HG03565 (cell line): ENCODE results near the gene TCERG1L.

Source experiments
- ATAC-seq: cut with Tn5 transposase; IDR thresholded peaks from one replicate; pipeline ENCODE4 v1.9.1; 2021; ENCODE audit warnings: mild to moderate bottlenecking, moderate library complexity; ENCODE audit not compliant: unreplicated experiment

TCERG1L gene

DNA sequence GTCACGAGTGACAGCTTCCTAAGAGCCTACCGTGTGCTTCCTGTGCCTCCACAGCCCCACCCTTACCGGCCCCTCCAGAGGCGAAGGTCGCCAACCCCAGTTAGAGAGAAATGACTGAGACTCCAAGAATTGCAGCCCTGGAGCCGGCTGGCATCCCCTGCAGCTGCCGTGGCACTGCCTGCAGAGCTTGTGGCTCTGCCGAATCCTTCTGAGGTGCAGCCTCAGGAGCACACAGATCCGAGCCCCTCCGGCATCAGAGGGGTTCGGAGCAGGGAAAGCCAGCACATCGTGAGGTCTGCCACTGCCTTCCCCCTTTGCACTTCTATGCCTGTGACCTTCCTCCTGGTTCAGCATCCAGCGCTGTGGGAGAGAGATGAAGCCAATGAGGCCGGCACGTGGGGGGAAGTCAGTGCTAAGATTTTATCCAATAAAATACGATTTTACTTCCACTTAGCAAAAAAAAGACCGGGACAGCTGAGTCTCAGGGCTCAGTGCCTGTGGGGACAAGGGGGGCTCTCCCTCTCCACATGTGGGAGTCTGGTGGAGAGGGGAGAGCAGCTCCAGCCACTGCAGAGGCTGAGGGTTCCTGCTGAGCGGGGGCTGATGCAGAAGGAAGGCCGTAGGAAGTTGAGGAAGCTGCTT lies 80.1 kb downstream of the TCERG1L start:
- ATAC-seq = no peak

DNA sequence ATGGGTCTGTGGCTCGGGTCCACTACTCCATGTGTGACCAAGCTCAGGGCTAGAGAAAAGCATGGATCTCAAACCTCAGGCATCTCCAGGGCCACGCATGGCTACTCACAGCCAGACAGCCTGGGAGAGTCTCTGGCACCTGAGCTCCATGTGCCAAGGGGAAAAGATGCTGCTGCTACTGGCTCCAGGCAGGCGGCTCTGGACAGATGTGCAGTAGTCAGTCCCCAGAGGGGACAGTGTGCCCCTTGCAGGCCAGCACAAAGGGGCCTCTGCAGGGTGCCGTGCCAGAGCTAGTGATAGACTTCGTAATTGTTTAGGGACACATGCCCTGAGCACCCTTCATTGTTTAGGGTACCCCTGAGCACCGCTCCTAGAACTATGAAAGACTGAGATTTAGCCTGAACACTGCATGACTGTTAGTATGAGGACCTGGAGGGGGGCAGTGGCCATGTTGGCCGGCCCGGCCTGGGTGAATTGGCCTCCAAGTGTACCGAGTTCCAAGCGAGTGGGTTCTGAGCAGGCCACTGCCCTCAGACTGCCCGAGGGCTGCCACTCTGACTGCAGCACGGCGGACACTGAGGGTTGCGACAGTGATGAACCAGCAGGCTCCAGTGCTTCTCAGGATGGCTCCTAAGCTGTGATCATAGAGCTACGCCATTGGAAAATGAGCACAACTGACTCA lies 80.7 kb downstream of the TCERG1L start:
- ATAC-seq = no peak

DNA sequence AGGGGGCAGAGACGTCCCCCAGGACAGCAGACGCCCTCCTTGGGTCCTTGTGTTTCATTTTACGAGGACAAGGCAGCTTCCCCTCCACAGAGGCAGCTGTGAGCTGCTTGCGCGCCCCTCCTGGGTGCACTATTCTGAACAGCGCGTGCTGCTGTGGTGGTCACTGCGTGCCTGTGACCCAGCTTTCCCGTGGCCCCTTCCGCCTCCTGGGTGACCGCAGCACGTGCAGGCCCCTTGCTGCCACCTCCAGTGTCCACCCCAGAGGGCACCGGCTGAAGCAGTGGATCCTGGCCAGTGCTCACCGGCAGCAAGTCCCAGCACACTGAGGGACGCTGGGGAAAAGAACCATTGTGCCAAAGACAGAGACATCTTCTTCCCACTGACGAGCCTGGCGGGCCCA lies 81.4 kb downstream of the TCERG1L start:
- no peak for ATAC-seq

DNA sequence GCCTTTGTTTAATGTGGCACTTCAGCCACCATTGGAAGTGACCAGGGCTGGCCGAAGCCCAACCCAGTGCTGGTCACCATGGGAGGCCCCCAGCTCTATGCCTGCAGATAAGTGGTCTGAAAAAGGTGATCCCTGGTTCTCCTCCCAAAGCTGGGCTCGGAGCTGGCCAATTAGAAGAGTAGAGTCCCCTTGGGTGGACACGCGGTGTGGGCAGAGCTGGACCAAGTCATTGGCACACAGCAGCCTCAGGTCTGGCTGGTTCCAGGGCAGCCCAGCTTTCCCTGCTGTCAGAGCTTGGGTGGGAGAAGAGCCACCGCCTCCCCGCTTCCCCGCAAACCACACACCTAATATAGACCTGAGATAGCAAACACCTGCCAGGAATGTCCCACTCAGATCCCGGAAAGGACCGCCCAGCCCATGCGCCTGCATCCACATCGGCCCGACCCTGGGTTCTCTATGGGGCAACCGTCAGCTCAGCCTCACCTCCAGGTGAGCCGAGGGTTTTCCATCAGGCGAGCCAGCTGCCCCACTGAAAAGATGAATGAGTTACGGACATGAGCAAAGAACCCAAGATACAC lies 84.3 kb downstream of the TCERG1L start:
- ATAC-seq = no peak

DNA sequence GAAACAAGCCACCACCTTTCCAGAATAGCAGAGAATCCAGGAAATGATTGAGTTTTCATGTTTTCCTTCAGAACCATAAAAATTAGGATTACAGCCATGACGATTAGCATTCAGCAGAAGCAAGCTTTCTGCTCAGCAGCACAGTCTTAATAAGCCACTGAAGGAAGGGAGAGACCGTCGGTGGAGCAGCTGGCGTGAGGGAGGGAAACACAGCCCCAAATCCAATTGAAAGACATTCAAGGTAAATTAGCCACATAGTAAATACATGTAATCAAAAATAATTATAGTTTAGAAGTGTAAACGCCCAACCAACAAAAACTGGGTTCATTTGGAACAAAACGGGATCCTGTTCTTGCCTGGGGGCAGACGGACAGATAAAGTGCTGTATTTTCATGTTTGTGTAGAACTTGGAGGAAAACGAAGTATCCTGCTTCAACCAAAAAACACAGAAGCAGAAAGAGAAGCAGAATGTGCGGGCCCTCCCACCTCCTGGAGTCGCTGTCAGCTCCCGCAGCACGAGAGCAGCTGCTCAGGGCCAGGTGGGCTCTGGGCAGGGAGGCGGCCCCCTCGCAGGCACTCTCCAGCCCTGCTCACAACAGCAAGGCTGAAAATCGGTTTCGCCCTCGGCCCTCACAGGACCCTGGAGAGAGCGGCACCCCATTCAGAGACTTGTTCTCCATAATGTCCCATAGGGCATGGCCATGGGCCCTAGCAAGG lies 84.9 kb downstream of the TCERG1L start:
- no peak for ATAC-seq

DNA sequence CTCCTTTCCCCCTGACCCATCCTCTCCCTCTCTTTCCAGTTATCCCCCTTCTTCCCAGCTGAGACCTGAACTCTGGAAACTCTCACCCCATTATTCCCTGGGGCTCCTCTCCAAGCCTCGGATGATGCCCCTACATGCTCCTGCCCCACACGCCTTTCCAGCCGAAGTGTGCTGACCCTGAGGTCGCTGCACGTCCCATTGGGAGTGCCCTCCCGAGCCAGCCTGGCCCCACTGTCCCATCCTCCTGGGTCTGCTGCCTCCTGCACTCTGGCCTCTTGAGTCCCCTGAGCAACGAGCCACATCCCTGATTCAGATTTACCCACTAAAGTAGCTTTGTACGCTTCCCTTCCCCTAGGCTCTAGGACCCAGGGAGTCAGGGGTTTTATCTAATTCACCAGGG lies 87.4 kb downstream of the TCERG1L start:
- ATAC-seq = no peak

DNA sequence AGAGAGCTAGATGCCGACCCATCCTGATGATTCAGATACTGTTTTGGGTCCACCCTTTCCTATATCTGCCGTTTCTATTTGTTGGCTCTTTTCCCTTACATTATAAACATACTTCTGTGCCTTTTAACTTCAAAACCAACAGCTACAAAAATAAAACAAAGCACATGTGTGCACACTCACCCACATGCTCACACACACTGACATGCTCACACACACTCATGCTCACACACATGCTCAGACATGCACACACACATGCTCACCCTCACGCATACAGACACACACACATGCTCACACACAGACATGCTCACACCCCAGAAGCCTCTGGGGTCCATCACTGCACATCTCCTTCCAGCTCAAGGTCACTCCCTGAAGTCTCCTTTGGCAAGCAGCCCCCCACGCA lies 88.1 kb downstream of the TCERG1L start:
- ATAC-seq = no peak

DNA sequence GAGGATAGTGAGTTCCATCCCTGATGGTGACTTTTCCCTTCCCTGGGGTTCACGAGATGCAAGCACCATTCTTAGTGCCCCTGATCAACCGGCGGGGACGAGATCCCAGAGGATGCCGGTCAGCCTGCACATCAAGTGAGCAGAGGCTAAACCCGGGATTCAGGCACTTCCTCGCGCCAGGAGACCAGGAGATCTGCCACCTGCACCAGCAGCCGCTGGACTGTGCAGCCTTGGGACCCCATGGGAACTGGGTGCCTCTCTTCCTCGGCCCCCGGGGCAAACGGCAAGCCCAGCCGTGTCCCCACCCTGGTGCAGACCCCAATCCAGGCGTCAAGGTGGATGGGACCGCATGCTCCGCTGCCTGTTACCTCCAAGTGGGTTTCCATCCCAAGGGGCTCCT lies 88.5 kb downstream of the TCERG1L start:
- ATAC-seq = no peak

DNA sequence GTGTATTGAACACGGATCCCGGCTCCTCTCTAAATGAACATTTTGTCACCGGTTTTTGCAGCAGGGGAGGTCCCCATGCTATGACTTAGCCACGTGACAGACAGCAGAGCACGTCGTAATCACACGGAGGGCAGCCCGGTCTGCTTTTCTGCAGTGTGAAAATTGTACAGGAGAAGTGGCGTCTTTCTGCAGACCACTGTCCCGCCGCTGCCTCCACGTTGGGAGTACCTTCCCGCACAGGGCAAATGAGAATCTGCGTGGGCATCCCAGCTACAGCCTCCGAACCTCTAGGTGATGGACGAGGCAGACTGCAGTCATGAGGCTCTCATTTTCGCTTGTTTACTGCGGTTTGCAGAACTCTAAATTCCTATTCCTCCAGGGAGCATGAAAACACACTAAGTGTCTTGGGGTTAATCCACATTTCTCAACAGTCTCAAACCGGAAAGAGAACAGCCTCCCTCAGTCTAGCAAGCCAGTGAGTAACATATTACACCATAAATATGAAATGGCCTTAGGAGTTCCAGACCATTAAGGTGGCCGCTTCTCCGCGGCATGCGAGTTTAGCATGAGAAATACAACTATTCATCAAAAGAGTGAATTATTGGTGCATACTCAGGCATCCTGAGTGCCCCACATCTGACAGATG lies 89.8 kb downstream of the TCERG1L start:
- ATAC-seq = no peak

DNA sequence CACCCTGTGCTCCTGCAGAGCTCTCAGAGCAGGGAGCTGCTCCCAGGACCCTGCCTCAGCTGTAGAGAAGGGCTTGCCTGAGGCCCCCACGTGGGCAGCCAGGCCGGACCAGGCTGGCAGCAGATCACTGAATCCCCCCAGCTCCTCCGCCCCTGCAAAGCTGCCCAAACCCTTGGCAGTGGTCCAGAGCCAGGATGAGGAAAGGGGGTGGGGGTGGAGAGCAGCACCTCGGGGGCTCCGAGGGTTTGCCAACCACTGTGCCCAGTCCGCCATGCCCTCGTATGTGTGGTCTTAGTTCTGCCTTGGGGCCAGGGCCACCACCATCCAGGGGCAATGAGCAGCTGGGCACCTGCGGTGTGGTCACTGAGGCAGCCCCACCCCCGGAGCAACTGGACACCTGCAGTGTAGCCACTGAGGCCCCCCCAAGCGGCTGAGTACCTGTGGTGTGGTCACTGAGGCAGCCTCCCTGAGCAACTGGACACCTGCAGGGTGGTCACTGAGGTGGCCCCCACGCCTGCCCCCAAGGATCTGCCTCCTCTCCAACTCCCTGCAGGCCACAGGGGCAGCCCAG lies 90.8 kb downstream of the TCERG1L start:
- ATAC-seq = no peak

DNA sequence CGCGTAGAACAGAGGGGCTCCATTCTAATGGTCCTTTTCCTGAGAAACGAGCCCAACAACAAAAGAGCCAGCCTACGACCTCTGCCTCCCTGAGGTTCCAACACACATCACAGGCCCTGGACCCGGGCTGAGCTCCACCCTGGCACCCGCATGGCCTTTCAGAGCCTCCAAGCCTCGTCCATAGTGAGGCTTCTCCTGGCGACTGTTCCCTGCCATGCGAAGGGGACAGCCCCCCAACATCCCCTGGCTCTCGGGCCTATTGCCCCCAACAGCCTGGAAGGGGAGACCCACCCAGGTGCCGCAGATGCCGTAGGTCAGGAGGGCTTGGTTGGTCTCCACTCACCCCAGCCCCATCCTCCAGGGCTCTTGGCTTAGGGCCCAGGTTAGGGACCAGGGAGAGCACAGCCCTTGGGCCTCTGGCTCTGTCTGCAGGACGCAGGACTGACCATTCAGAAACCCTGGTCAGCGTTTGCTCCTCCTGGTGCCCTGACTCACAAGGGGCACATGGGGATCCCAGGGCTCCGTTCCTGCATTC lies 91.5 kb downstream of the TCERG1L start:
- no peak for ATAC-seq

DNA sequence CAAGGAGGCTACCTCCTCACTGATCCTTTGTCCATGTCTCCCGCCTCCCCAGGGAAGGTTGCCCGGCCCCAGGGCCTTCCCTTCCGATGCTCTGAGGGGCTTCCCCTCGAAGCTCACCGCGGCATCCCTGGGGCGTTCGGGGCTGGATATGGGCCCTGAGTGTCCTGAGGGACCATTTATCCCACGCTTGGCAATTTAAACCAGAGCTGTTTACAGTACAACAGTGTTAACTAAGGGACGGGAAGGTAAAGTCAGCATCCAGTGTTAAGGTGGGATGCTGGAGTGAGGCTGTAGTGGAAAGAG lies 92.0 kb downstream of the TCERG1L start:
- ATAC-seq = no peak

DNA sequence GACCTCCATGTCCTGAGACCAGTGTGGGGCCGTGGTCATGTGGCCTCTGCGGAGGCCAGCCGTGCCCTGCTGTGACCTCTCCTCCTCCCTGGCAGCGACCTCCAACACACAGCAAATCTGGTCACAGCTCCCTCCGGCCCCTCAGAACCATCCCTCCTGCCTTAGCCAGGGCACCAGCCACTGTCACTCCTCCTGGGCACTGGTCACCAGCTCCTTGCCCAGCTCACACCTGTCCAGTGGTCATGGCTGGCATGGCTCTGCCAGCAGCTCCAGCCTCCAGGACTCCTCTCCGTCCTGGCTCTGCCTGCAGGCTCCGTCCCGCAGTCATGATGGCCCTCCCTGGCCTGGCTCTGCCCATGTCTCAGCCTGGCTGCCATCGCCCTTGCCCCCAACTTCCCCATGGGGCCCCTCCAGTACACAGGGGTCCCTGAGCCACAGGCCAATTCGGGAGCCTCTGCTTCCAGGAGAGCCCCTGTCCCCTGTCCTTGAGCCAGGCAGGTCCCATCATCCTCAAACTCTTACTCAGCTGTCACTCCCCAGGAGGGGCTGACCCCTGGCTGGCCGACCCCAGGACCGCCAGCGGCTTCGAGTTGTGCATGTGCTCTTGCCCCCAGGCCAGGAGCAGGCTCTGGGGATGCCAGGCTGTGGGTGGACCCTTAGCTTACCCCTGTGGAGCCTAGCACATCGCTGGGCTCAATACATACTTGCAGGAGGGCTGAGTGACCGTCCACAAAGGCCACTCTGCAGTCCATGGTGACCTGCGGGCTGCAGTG lies 92.5 kb downstream of the TCERG1L start:
- no peak for ATAC-seq

DNA sequence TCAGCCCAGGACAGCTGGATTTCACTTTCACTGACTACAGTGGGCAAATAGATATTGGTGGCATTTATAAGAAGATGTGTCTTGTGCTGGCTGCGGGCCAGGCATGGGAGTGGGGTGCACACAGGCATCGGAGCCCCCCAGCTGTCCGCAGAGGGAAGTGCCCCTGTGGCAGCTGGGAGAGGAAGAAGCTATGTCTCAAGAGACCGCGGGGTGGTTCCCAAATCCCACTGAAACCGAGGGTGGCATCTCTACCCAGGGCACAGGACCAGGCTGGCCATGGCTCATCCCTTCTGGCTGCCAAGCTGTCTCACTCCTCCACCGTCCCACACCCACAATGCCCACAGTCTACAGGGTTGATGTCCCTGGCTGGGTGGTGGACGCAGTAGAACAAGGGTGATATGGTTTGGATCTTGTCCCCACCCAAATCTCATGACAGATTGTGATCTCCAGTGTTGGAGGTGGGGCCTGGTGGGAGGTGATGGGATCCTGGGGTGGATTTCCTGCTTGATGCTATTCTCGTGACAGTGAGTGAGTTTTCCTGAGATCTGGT lies 94.8 kb downstream of the TCERG1L start:
- ATAC-seq = no peak

DNA sequence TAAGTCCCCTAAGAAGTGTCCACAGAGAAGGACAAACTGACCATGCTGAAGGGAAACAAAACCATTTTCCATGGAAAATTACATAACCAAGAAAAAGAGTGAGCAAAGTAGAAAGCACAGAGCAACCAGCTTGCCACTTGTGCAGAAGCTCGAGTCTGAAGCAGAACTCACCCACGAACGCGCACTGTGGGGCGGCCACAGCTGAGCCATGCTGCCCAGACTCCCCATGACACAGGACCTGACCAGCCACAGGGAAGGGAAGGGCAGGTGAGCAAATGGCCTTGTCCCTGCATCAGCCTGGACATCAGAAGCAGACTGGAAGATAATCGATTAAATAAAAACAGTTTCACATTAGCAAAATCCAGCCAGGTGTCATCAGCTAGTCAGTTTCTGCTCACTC lies 95.7 kb downstream of the TCERG1L start:
- ATAC-seq = no peak

DNA sequence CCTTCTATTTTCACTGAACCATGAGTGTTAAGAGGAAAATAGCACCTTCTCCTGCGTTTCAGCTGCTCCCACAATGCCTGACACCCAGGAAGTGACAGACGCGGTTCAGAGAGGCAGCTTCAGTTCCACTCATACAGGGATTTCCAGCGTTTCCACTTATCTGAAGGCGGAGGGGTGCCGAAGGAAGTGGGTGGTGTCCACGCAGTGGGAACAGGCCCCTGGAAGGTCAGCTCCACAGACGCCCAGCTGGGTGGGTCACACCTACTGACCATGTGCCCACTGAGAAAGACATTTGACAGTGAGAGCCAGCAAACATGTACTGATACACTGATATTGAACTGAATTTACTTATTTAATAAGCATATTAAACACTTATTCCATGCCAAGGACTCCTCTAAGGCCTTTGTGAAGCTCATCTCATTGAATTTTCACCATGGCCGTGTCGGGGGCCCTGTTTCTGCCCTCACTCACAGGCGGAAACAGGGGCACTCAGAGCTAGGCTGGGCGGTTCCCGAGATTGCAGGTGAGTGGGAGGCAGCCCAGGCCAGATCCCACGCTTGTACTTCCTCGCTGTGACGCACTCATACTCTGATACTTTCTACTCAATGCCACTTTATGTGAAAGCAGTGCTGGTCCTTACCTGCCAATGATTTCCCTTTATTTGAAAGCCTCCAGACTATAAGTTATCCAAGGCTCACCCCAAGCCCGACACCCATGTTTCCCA lies 96.8 kb downstream of the TCERG1L start:
- ATAC-seq = no peak

DNA sequence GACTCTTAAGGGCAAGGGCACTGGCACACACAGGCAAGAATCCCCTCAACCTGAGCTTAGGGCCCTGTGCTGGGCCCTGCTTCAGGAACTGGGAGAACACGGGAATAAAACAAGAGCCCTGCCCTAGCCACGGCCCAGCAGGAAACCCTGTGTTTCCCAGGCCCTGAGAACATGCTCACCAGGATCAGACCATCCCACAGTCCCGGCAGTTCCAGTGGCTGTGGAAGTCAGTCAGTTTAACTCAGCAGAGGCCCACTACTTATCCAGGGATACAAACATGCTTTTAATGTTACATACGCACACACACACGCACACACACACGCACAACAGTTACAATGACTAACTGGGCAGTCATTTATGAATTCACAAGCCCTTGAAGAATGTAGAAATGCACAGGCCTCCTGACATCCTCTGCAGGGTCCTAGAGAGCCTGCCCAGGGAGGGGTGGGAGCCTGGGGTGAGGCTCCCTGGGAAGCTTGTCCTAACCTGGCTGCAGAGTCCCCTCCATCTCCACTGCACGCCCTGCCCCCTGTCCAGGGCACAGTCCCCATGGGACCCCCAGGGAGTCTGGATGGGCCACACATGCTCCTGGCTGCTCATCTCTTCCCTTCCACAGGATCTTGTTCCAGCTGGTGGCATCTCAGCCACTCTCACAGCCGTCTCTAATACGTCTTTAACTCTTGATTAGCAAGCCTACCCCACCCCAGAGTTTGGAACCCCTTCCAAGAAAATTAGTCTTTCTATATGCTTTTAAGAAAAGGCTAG lies 97.6 kb downstream of the TCERG1L start:
- no peak for ATAC-seq

DNA sequence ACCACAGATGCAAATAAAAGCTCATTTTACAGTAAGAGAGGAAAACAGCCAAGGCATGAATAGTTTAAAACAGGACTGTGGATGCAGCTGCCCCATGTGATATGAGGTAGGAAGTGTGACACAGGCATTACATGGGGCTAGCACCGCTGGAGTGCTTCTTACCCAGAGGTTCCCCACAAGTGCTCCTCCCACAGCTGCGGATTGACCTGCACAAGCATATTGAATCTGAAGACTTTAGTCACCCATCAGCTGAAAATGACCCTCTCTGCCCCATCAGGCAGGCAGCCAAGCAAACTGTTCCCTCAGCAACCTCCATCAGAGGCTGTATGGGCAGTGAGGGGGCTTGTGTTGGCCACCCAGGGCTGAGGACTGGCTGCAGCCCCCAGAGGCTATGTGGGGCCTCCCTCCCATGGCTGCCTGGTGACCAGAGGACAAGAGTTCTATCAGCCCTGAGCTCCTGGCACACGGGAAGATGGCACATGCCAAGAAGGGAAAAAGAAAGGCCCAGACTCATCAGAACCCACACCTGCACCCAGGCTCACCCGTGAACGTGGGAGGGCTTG lies 98.7 kb downstream of the TCERG1L start:
- ATAC-seq = no peak
